Measurements from ENCODE around the gene TCF21.

The TCF21 gene

GRCh38 chr6:133887880-133888230 is 1.1 kb upstream of the TCF21 start:
- H3K9ac ChIP-seq (ENCODE audit: low read depth in 1 of 2, low read length in 2 of 2) = no peak overlapping the region
- peaks cover under 1 to 7% of the 10 kb centered on the region in 2 donors for H3K4me1 ChIP-seq (ENCODE audit: control insufficient read depth in 1 of 2, insufficient read depth in 2 of 2, low read length in 2 of 2)
- H3K9me3 ChIP-seq (ENCODE audit: control insufficient read depth in 1 of 2, low read length in 2 of 2) = no peaks in the 10 kb centered on the region
- H3K36me3 ChIP-seq (ENCODE audit: control insufficient read depth in 1 of 2, insufficient read depth in 2 of 2, low read length in 2 of 2) = no peaks in the 10 kb centered on the region
- H3K27ac ChIP-seq (ENCODE audit: low read depth, low read length) = no peak overlapping the region
- H3K4me3 ChIP-seq (ENCODE audit: low read depth in 1 of 2, low read length in 2 of 2) = peak overlapping the region; percentile 1 to 79
- H3K27me3 ChIP-seq (ENCODE audit: control insufficient read depth in 1 of 2, insufficient read depth in 2 of 2, low read length in 2 of 2) = peaks cover 42 to 61% of the 10 kb centered on the region in 2 donors

- Histone ChIP-seq H3K27ac (ENCODE audit: low read depth, low read length) (peak overlapping the region; percentile 74), H3K9me3 (ENCODE audit: control insufficient read depth in 1 of 2, low read length in 2 of 2) (no peaks in the 10 kb centered on the region), H3K9ac (ENCODE audit: low read depth in 1 of 2, low read length in 2 of 2) (peak overlapping the region; percentile 43 to 60), H3K4me3 (ENCODE audit: low read depth in 1 of 2, low read length in 2 of 2) (peak overlapping the region; percentile 59 to 79), H3K4me1 (ENCODE audit: control insufficient read depth in 1 of 2, insufficient read depth in 2 of 2, low read length in 2 of 2) (peaks cover 11 to 15% of the 10 kb centered on the region in 2 donors), H3K36me3 (ENCODE audit: control insufficient read depth in 1 of 2, insufficient read depth in 2 of 2, low read length in 2 of 2) (no peaks in the 10 kb centered on the region), H3K27me3 (ENCODE audit: control insufficient read depth in 1 of 2, insufficient read depth in 2 of 2, low read length in 2 of 2) (peaks cover 59 to 80% of the 10 kb centered on the region in 2 donors)
These were observed 867 bp downstream of the TCF21 start for GRCh38 chr6:133889557-133890403.

- Histone ChIP-seq H3K27me3 (ENCODE audit: control insufficient read depth in 1 of 2, insufficient read depth in 2 of 2, low read length in 2 of 2) (peaks cover 60 to 86% of the 10 kb centered on the region in 2 donors), H3K4me1 (ENCODE audit: control insufficient read depth in 1 of 2, insufficient read depth in 2 of 2, low read length in 2 of 2) (peaks cover 20 to 24% of the 10 kb centered on the region in 2 donors), H3K27ac (ENCODE audit: low read depth, low read length) (no peak overlapping the region), H3K36me3 (ENCODE audit: control insufficient read depth in 1 of 2, insufficient read depth in 2 of 2, low read length in 2 of 2) (no peaks in the 10 kb centered on the region), H3K9me3 (ENCODE audit: control insufficient read depth in 1 of 2, low read length in 2 of 2) (no peaks in the 10 kb centered on the region), H3K4me3 (ENCODE audit: low read depth in 1 of 2, low read length in 2 of 2) (peak overlapping the region; percentile 77 to 79), H3K9ac (ENCODE audit: low read depth in 1 of 2, low read length in 2 of 2) (peak overlapping the region; percentile 58 to 63)
These were observed 1.8 kb downstream of the TCF21 start for GRCh38 chr6:133890711-133891148.

- peaks cover 26 to 28% of the 10 kb centered on the region in 2 donors for H3K4me1 ChIP-seq (ENCODE audit: control insufficient read depth in 1 of 2, insufficient read depth in 2 of 2, low read length in 2 of 2)
- peak overlapping the region; percentile 48 for H3K27ac ChIP-seq (ENCODE audit: low read depth, low read length)
- no peaks in the 10 kb centered on the region for H3K36me3 ChIP-seq (ENCODE audit: control insufficient read depth in 1 of 2, insufficient read depth in 2 of 2, low read length in 2 of 2)
- peaks cover 60 to 92% of the 10 kb centered on the region in 2 donors for H3K27me3 ChIP-seq (ENCODE audit: control insufficient read depth in 1 of 2, insufficient read depth in 2 of 2, low read length in 2 of 2)
- H3K9ac ChIP-seq (ENCODE audit: low read depth in 1 of 2, low read length in 2 of 2) = peak overlapping the region; percentile 58 to 63
- no peaks in the 10 kb centered on the region for H3K9me3 ChIP-seq (ENCODE audit: control insufficient read depth in 1 of 2, low read length in 2 of 2)
- peak overlapping the region; percentile 77 to 79 for H3K4me3 ChIP-seq (ENCODE audit: low read depth in 1 of 2, low read length in 2 of 2)
These were observed 2.4 kb downstream of the TCF21 start for GRCh38 chr6:133891149-133891926.

GRCh38 chr6:133891927-133892812 is 3.3 kb downstream of the TCF21 start:
- H3K4me1 ChIP-seq (ENCODE audit: control insufficient read depth in 1 of 2, insufficient read depth in 2 of 2, low read length in 2 of 2) = peaks cover 28 to 34% of the 10 kb centered on the region in 2 donors
- peak overlapping the region in 1 of 2 donors; percentile 3 for H3K9ac ChIP-seq (ENCODE audit: low read depth in 1 of 2, low read length in 2 of 2)
- H3K27ac ChIP-seq (ENCODE audit: low read depth, low read length) = peak overlapping the region; percentile 48
- H3K27me3 ChIP-seq (ENCODE audit: control insufficient read depth in 1 of 2, insufficient read depth in 2 of 2, low read length in 2 of 2) = peaks cover 60 to 92% of the 10 kb centered on the region in 2 donors
- H3K9me3 ChIP-seq (ENCODE audit: control insufficient read depth in 1 of 2, low read length in 2 of 2) = no peaks in the 10 kb centered on the region
- no peaks in the 10 kb centered on the region for H3K36me3 ChIP-seq (ENCODE audit: control insufficient read depth in 1 of 2, insufficient read depth in 2 of 2, low read length in 2 of 2)
- peak overlapping the region; percentile 77 to 79 for H3K4me3 ChIP-seq (ENCODE audit: low read depth in 1 of 2, low read length in 2 of 2)

- Histone ChIP-seq H3K4me3 (ENCODE audit: low read depth in 1 of 2, low read length in 2 of 2) (peak overlapping the region; percentile 40 to 79), H3K9me3 (ENCODE audit: control insufficient read depth in 1 of 2, low read length in 2 of 2) (no peaks in the 10 kb centered on the region), H3K27me3 (ENCODE audit: control insufficient read depth in 1 of 2, insufficient read depth in 2 of 2, low read length in 2 of 2) (peaks cover 56 to 84% of the 10 kb centered on the region in 2 donors), H3K36me3 (ENCODE audit: control insufficient read depth in 1 of 2, insufficient read depth in 2 of 2, low read length in 2 of 2) (no peaks in the 10 kb centered on the region), H3K4me1 (ENCODE audit: control insufficient read depth in 1 of 2, insufficient read depth in 2 of 2, low read length in 2 of 2) (peaks cover 28 to 34% of the 10 kb centered on the region in 2 donors), H3K9ac (ENCODE audit: low read depth in 1 of 2, low read length in 2 of 2) (peak overlapping the region in 1 of 2 donors; percentile 3), H3K27ac (ENCODE audit: low read depth, low read length) (no peak overlapping the region)
These were observed 4.1 kb downstream of the TCF21 start for GRCh38 chr6:133892813-133893691.

- H3K27me3 ChIP-seq (ENCODE audit: control insufficient read depth in 1 of 2, insufficient read depth in 2 of 2, low read length in 2 of 2) = peaks cover 51 to 75% of the 10 kb centered on the region in 2 donors
- peaks cover 28 to 34% of the 10 kb centered on the region in 2 donors for H3K4me1 ChIP-seq (ENCODE audit: control insufficient read depth in 1 of 2, insufficient read depth in 2 of 2, low read length in 2 of 2)
- H3K9me3 ChIP-seq (ENCODE audit: control insufficient read depth in 1 of 2, low read length in 2 of 2) = no peaks in the 10 kb centered on the region
- H3K9ac ChIP-seq (ENCODE audit: low read depth in 1 of 2, low read length in 2 of 2) = no peak overlapping the region
- no peak overlapping the region for H3K27ac ChIP-seq (ENCODE audit: low read depth, low read length)
- H3K4me3 ChIP-seq (ENCODE audit: low read depth in 1 of 2, low read length in 2 of 2) = peak overlapping the region in 1 of 2 donors; percentile 68
- no peaks in the 10 kb centered on the region for H3K36me3 ChIP-seq (ENCODE audit: control insufficient read depth in 1 of 2, insufficient read depth in 2 of 2, low read length in 2 of 2)
These were observed 5.0 kb downstream of the TCF21 start for GRCh38 chr6:133893946-133894345.

- H3K4me3 ChIP-seq (ENCODE audit: low read depth in 1 of 2, low read length in 2 of 2) = peak overlapping the region; percentile 1 to 68
- H3K27ac ChIP-seq (ENCODE audit: low read depth, low read length) = peak overlapping the region; percentile 34
- peaks cover 28 to 34% of the 10 kb centered on the region in 2 donors for H3K4me1 ChIP-seq (ENCODE audit: control insufficient read depth in 1 of 2, insufficient read depth in 2 of 2, low read length in 2 of 2)
- H3K27me3 ChIP-seq (ENCODE audit: control insufficient read depth in 1 of 2, insufficient read depth in 2 of 2, low read length in 2 of 2) = peaks cover 47 to 70% of the 10 kb centered on the region in 2 donors
- H3K9me3 ChIP-seq (ENCODE audit: control insufficient read depth in 1 of 2, low read length in 2 of 2) = no peaks in the 10 kb centered on the region
- no peaks in the 10 kb centered on the region for H3K36me3 ChIP-seq (ENCODE audit: control insufficient read depth in 1 of 2, insufficient read depth in 2 of 2, low read length in 2 of 2)
- H3K9ac ChIP-seq (ENCODE audit: low read depth in 1 of 2, low read length in 2 of 2) = no peak overlapping the region
These were observed 5.5 kb downstream of the TCF21 start for GRCh38 chr6:133894369-133894768.

All from duodenal mucosa (tissue), 2 donors.